Panc1 (cell line): ENCODE data around the gene MPLKIP. TPM values are rescaled to one million over a fixed set of nuclear protein-coding genes. Genes with fewer than 3 reads are reported as not detected.
"Not testable (repeated sequence)": the region's sequence is repeated elsewhere in the genome, so short reads cannot be mapped to it uniquely, and the experiment has no call there.

ENCODE experiments used
- ATAC-seq: fragments of 200-7000 bp; cut with Tn5 transposase; 2 replicates; pipeline ENCODE4 v1.9.1; 2020; ENCODE audit warnings: mild to moderate bottlenecking, moderate library complexity
- BruUV-seq: library from RNA; stranded (reverse); fragments of 400-500 nt; replicated peaks from 2 replicates; lab custom pipeline; 2021; lab: Mats Ljungman, UMichigan
- CTCF ChIA-PET: fragments of 300-600 bp; sonication (Branson Sonifier 250); formaldehyde crosslinking; loops from one replicate; lab custom pipeline; 2022; ENCODE audit warnings: antibody characterized with exemption; lab: Charles Lee
- POLR2A ChIA-PET: fragments of 300-600 bp; sonication (Branson Sonifier 250); formaldehyde crosslinking; loops from one replicate; lab custom pipeline; 2022; ENCODE audit warnings: antibody characterized with exemption; lab: Charles Lee
- DNase-seq: peaks from one replicate; pipeline ENCODE4 v3.0.0-alpha.2; 2010; ENCODE audit warnings: low read depth, low spot score
- H3K27ac ChIP-seq: 2 replicates; pipeline ENCODE4 v1.5.1; 2011; ENCODE audit warnings: mild to moderate bottlenecking, low read length, inconsistent platforms
- H3K27me3 ChIP-seq: fragments of 200-500 bp; sonication (Bioruptor generic); 2 replicates; pipeline ENCODE4 v1.6.0; 2014; ENCODE audit warnings: low read length, inconsistent platforms; ENCODE audit not compliant: control insufficient read depth, insufficient read depth
- H3K36me3 ChIP-seq: fragments of 200-500 bp; sonication (Bioruptor generic); 2 replicates; pipeline ENCODE4 v1.5.1; 2014; ENCODE audit warnings: inconsistent platforms, mild to moderate bottlenecking, low read length, moderate library complexity; ENCODE audit not compliant: control insufficient read depth, insufficient read depth
- H3K4me1 ChIP-seq: 2 replicates; pipeline ENCODE4 v1.5.1; 2011; ENCODE audit warnings: inconsistent platforms, mild to moderate bottlenecking, low read length, moderate library complexity; ENCODE audit not compliant: control insufficient read depth, insufficient read depth
- H3K4me3 ChIP-seq, 2 experiments: 2 replicates each; pipeline ENCODE4 v1.5.1; 2011 to 2012; ENCODE audit warnings: low read depth in 2 of 2, low read length in 2 of 2, mild to moderate bottlenecking in 2 of 2, inconsistent platforms in 1 of 2, moderate library complexity in 1 of 2
- H3K9me3 ChIP-seq: fragments of 200-500 bp; sonication (Bioruptor generic); 2 replicates; pipeline ENCODE4 v1.5.1; 2014; ENCODE audit warnings: low read depth, mild to moderate bottlenecking, inconsistent platforms, low read length, moderate library complexity; ENCODE audit not compliant: control insufficient read depth, insufficient read depth
- SIN3A ChIP-seq: IDR thresholded peaks from 2 replicates; pipeline ENCODE4 v1.6.1; 2012; ENCODE audit warnings: low read depth, mild to moderate bottlenecking, low read length, moderate library complexity, borderline replicate concordance; ENCODE audit not compliant: insufficient read depth
- TCF7L2 ChIP-seq: IDR thresholded peaks from 2 replicates; pipeline ENCODE4 v1.6.1; 2011; ENCODE audit warnings: mild to moderate bottlenecking, low read depth, low read length, inconsistent platforms
- in situ Hi-C: cut with HindIII; loops from 2 replicates; pipeline ENCODE4 v1.10.0; 2016; ENCODE audit warnings: low sequenced_read_pairs, low pct_unique_long_range_greater_than_20kb
- intact Hi-C: fragments of 100-400 bp; cut with micrococcal nuclease; formaldehyde crosslinking; loops from one replicate; pipeline ENCODE4 v1.10.0; 2022; ENCODE audit not compliant: unreplicated experiment
- total RNA-seq: library from RNA; stranded (reverse); gene quantifications from one replicate; pipeline ENCODE4 v1.2.1, GENCODE V29; 2021; ENCODE audit not compliant: unreplicated experiment
- TF ChIP-seq, protein P1 (sequence below): fragments of 450-650 bp; IDR thresholded peaks from 2 replicates; pipeline ENCODE4 v1.5.1; 2017; ENCODE audit warnings: mild to moderate bottlenecking
- TF ChIP-seq, protein P2 (sequence below), 2 experiments: IDR thresholded peaks; 2 replicates each; pipeline ENCODE4 v1.6.1; 2011 to 2012; ENCODE audit warnings: low read depth in 2 of 2, control low read depth in 1 of 2, low read length in 1 of 2, mild to moderate bottlenecking in 1 of 2, moderate library complexity in 1 of 2; ENCODE audit not compliant: insufficient read depth in 1 of 2

MPLKIP gene
- total RNA-seq, 1 experiment from 2014 or later, result 42.6 TPM

DNA sequence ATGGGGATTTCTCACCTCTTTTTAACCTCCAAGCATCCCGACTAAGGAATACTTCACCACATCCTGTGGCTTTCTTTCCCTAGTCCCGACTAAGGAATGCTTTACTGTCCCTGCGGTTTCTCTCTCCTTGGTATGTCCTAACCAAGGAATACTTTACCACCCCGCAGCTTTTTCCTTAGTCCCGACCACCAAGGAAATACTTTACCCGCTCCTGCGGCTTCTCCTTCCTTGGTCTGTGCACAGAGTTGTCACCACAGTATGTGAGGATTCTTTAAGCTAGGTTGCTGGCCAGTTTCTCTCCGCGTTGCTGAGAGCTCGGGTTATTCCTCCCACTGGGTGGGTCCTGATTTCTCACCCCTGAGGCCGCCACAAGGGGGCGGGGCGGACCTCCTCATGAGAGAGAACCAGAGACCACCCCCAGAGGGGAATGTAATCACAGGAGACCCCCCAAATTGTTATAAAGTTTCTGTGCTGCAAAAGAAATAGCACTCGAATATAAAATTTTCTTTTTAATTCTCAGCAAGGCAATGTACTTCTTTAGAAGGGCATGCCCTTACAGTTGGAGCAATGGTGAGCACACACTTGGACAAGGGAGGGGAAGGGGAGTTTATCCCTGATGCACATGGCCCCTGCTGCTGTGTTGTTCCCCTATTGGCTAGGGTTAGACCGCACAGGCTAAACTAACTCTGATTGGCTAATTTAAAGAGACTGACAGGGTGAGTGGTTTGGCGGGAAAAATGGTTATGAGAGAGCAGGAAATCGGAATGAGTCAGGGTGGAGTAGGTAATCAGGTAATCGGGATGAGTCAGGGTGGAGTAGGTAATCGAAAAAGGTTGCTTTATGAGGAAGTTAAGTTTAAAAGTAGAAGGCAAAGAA is 13.2 kb upstream of the MPLKIP start:
- in situ Hi-C loops (no loop called here), intact Hi-C loops (no loop called here)
- no peaks in the 10 kb centered on the region for H3K4me1 ChIP-seq
- TF ChIP-seq, protein P1, sequence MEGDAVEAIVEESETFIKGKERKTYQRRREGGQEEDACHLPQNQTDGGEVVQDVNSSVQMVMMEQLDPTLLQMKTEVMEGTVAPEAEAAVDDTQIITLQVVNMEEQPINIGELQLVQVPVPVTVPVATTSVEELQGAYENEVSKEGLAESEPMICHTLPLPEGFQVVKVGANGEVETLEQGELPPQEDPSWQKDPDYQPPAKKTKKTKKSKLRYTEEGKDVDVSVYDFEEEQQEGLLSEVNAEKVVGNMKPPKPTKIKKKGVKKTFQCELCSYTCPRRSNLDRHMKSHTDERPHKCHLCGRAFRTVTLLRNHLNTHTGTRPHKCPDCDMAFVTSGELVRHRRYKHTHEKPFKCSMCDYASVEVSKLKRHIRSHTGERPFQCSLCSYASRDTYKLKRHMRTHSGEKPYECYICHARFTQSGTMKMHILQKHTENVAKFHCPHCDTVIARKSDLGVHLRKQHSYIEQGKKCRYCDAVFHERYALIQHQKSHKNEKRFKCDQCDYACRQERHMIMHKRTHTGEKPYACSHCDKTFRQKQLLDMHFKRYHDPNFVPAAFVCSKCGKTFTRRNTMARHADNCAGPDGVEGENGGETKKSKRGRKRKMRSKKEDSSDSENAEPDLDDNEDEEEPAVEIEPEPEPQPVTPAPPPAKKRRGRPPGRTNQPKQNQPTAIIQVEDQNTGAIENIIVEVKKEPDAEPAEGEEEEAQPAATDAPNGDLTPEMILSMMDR, result no peak
- TF ChIP-seq, protein P2, sequence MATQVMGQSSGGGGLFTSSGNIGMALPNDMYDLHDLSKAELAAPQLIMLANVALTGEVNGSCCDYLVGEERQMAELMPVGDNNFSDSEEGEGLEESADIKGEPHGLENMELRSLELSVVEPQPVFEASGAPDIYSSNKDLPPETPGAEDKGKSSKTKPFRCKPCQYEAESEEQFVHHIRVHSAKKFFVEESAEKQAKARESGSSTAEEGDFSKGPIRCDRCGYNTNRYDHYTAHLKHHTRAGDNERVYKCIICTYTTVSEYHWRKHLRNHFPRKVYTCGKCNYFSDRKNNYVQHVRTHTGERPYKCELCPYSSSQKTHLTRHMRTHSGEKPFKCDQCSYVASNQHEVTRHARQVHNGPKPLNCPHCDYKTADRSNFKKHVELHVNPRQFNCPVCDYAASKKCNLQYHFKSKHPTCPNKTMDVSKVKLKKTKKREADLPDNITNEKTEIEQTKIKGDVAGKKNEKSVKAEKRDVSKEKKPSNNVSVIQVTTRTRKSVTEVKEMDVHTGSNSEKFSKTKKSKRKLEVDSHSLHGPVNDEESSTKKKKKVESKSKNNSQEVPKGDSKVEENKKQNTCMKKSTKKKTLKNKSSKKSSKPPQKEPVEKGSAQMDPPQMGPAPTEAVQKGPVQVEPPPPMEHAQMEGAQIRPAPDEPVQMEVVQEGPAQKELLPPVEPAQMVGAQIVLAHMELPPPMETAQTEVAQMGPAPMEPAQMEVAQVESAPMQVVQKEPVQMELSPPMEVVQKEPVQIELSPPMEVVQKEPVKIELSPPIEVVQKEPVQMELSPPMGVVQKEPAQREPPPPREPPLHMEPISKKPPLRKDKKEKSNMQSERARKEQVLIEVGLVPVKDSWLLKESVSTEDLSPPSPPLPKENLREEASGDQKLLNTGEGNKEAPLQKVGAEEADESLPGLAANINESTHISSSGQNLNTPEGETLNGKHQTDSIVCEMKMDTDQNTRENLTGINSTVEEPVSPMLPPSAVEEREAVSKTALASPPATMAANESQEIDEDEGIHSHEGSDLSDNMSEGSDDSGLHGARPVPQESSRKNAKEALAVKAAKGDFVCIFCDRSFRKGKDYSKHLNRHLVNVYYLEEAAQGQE (IDR thresholded peaks at IDR 0.05; ENCODE audit: insufficient read depth in 1 of 2, low read depth in 2 of 2, low read length in 1 of 2), result no peak
- TF ChIP-seq SIN3A, result no peak
- TF ChIP-seq TCF7L2, result no peak
- no peaks in the 10 kb centered on the region for H3K27me3 ChIP-seq
- peaks cover 3% of the 10 kb centered on the region; the same call in 1 of the 2 replicates for H3K9me3 ChIP-seq
- ChIA-PET POLR2A (no interaction called here), CTCF (interaction anchor here (0.6 kb wide), 1 partner anchor 44 kb away, joined by 12 read pairs; no protein-coding TSS in a partner anchor)
- BruUV-seq, result no TSS peak
- H3K27ac ChIP-seq, result no peak overlapping the region
- no peaks in the 10 kb centered on the region for H3K36me3 ChIP-seq
- DNase-seq (no peak), ATAC-seq (no peak)
- no peak overlapping the region for H3K4me3 ChIP-seq

DNA sequence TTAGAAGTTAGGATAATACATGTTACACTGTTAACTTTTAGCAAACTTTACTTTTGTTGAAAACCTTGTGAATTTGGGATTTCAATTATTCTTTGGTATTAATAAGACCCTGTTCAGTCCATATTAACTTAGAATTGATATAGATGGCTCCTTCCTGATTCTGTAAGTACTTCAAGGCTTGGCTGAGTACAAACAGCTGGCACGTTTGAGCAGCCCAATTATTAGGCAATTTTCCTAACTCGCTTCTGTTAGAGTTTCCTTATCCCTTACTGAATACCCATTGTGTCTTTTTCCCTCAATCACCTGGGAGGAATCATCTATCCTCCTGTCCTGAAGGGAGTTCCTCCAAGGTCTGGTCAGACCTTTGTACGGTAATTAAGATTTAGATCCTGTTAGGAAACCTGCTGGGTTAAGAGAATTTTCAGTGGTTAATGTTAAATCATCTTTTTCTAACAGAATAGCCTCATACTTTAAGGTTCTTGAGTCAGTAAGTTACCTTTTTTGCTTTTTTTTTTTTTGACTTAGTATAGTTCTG is 11.2 kb upstream of the MPLKIP start:
- BruUV-seq, H3K4me1 ChIP-seq, H3K36me3 ChIP-seq, H3K27me3 ChIP-seq, H3K9me3 ChIP-seq, DNase-seq, ATAC-seq, intact Hi-C loops, POLR2A ChIA-PET, CTCF ChIA-PET, in situ Hi-C loops, H3K27ac ChIP-seq, H3K4me3 ChIP-seq: not testable (repeated sequence)

DNA sequence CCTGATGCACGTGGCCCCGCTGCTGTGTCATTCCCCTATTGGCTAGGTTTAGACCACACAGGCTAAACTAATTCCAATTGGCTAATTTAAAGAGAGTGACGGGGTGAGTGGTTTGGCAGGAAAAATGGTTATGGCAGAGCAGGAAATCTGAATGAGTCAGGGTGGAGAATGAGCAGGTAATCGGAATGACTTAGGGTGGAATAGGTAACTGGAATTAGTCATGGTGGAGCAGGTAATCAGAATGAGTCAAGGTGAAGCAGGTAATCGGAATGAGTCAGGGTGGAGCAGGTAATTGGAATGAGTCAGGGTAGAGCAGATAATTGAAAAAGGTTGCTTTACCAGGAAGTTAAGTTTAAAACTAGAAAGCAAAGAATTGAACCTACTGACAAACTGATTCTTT is 7.5 kb upstream of the MPLKIP start:
- H3K36me3 ChIP-seq, DNase-seq, H3K27me3 ChIP-seq, ATAC-seq, in situ Hi-C loops, H3K4me1 ChIP-seq, intact Hi-C loops, POLR2A ChIA-PET, H3K9me3 ChIP-seq, H3K27ac ChIP-seq, BruUV-seq, H3K4me3 ChIP-seq: not testable (repeated sequence)
- CTCF ChIA-PET, result interaction anchor here (0.5 kb wide), 1 partner anchor 57 kb away, joined by 3 read pairs; no protein-coding TSS in a partner anchor

DNA sequence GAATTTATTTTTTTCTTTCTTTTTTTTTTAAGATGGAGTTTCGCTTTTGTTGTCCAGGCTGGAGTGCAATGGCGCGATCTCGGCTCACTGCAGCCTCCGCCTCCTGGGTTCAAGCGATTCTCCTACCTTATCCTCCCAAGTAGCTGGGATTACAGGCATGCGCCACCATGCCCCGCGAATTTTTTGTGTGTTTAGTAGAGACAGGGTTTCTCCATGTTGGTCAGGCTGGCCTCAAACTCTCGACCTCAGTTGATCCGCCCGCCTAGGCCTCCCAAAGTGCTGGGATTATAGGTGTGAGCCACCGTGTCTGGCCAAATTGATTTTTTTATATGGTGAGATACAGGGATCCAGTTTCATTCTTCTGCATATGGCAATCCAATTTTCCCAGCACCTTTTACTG is 5.5 kb upstream of the MPLKIP start:
- H3K4me1 ChIP-seq, intact Hi-C loops, H3K27me3 ChIP-seq, DNase-seq, POLR2A ChIA-PET, BruUV-seq, ATAC-seq, H3K4me3 ChIP-seq, H3K36me3 ChIP-seq, CTCF ChIA-PET, H3K27ac ChIP-seq, in situ Hi-C loops, H3K9me3 ChIP-seq: not testable (repeated sequence)
